NCI-H2107 (cell line): Measurements from ENCODE around the gene PTPRM.

Experiments
- DNase-seq: peaks from one replicate; lab custom pipeline; 2025; lab: John Stamatoyannopoulos, UW

PTPRM gene

DNA sequence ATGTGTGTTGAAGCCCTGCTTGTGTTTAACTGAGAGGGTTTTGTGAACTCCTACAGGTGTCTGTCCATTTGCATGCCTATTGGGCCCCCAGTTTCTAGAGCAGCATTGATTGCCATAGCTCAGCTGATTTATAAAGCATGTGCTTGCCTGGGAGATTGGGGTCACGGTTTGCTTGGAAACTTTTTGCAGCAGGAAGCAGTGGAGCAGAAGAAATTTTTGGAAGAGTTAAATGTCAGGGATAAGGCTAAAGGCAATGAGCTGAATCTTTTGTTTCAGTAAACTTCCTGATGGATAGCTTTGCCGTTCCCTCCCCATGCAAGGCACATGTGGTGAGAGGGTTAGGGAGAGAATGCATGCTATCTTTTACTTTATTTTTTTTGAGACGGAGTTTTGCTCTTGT is 102.2 kb downstream of the PTPRM start:
- no peak for DNase-seq

DNA sequence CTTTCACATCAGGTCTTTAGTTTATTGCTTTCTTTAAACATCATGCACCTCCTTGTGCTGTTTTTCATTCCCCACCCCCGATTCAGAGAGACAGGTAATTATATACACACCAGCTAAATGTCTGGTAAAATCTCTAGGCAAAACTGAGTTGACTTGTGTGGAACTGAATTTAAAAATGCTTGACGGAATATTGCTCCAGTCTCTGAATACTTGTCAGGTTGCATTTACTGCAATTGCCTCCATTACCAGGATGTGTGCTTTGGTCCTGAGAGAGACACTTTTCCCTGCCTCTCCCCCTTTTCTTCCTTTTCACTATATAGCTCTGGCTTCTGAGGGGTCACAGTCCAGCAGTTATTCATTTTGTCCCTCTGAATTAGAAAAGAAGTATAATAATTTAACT is 104.0 kb downstream of the PTPRM start:
- DNase-seq = no peak

DNA sequence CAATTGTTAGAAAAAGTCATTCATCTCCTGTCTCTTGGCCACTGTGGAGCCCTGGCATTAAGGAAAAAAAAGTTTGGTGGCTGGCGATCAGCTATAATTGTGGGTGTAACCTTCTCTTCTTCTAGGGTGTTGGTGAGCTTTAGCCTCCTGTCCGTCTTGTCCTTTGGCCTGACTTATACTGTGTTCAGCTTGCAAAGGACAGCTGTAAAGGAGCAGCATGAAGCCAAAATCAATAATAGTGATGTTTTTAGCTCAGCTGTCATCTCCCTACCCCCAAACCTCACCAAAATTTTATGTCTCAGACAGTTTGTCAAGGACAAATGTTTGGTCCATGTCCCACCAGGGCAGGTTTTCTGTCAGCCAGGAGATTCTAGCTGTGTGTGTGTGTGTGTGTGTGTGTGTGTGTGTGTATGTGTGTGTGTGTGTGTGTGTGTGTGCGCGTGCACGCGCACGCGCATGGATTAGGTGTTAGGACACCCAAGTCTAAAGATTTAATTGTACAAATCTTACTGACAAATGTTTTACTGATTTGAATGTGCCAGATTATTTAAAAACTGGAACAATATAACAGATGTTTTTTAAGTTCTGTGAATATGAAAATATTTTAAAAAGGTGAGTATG is 109.2 kb downstream of the PTPRM start:
- no peak for DNase-seq

DNA sequence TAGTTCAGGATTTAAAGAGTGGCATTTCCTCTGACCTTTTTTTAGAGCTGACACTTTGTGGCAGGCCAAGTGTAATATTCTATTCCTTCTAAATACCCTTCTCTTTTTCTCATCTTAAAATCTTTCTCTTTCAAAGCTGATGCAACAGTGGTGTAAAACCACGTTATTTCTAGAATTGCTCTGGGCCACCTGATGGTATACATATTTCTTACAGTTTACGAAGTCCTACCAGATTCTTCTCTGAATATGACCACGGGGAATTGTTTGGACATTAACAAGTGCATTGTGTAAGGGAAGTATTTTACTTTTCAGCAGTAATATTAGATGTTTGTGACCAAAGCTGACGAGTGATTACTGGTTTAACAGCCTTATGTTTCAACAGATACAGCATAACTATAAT is 109.9 kb downstream of the PTPRM start:
- DNase-seq = no peak

DNA sequence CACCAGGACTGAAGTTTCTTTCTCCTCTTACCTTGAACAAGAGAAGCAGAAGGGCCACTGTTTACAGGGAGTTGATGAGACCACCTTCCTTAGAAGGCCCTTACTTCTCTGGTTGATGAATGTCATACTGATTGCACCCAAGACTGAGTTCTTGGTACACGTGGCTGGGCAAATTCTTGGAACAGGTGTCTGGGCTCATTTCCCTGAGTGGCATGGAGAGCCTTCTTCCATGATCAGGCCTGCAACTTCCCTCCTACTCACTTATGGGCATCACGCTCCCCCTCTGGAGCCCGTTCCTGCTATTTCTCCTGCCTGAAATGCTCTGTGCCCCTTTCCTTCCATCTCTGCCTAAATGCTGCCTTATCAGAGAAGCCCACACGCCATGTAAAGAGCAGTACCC is 110.3 kb downstream of the PTPRM start:
- no peak for DNase-seq

DNA sequence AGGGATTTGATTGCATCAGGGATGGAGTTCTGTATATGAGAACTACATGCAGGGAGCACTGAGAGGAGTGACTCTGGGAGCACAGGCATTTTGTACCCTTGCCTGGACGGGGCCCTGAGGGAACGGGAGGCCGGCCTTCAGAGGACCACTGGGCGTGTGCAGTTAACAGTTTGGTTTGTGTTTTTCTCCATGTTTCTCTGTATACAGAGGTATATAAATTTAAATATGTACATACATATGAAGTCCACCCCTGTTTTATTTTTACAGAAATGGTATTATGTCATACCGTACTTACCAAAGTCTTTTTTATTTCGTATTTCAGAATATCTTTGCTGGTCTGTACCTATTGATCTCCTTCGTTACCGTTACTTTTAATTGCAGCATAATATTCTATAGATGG is 111.3 kb downstream of the PTPRM start:
- no peak for DNase-seq

DNA sequence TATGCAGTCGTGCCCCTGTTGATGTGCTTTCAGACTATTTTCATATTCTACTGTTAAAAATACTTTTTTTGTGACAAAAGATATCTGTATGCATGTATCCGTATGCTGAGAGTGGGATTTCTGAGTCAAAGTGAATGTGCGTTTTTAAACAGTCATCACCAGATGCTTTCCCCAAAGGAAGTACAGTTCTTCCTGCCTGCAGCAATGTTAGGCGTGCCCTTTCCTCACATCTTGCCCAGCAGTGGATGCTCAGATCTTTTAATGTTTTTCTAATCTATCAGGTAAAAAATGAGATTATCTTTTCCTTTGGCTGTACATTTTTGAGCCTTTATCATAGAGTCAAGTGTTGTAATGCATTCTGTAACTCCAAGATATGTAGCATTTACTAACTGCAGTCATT is 111.7 kb downstream of the PTPRM start:
- no peak for DNase-seq

DNA sequence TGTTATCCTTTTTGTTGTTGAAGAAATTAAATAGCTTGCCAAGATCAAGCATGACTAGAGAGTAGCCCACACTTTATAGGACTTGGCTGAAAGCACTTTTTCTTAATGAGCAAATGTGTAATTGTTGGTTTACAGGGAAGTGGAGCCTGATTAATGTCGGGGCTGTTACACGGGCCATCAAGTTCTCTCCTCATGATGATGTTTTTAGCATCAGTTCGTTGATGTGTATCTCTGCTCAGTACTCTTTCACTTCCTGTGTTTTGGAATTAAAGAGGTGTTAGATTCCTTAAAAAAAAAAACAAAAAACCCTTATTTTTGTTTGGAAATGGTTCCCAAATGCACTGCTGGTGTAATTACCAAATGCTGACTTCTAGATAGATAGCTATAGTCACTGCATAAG is 114.2 kb downstream of the PTPRM start:
- no peak for DNase-seq

DNA sequence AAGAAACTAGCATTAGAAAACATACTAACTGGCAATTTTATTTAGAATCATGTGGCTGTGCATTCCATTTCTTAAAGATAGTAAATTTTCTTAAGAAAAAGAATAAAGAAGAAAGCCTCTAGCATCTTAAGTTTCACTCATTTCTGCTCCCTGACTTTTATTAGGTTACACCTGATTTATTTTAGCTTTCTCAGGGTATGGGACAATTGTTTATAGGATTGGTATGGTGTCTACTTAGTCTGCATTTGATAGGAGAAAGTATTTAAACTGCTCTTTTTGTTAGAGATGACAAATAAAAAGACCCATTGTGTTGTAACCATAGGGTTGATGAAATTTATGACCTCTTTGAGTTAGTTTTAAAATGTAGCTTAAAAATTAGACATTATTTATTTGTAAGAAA is 115.2 kb downstream of the PTPRM start:
- DNase-seq = no peak

DNA sequence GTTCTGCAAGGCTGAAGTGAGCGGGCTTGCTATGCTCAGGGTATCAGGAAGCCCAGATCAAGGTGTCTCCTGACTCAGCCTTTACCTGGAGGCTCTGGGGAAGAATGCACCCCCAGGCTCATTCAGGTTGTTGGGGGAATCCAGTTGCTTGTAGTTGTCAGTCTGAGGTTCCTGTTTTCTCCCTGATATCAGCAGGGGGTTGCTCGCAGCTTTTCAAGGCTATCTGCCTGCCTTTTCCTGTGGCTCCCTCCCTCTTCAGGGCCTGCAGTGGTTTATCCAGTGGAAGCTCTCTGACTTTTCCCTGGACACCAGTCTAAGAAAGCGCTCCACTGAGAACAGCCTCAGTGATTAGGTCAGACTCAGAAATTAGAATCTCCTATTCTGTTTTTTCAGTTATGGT is 116.6 kb downstream of the PTPRM start:
- DNase-seq = no peak

DNA sequence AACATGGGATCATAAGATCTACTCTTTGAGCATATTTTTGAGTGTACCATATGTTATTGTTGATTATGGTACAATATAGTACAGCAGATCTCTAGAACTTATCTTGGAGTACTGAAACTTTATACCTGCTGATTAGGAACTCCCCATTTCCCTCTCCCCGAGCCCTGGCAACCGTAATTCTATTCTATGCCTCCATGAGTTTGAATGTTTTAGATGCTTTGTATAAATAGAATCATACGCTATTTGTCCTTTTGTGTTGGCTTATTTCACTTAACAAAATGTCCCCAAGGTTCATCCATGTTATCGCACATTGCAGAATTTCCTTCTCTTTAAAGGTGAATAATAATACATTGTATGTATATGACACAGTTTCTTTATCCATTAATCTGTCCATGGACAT is 117.2 kb downstream of the PTPRM start:
- no peak for DNase-seq

DNA sequence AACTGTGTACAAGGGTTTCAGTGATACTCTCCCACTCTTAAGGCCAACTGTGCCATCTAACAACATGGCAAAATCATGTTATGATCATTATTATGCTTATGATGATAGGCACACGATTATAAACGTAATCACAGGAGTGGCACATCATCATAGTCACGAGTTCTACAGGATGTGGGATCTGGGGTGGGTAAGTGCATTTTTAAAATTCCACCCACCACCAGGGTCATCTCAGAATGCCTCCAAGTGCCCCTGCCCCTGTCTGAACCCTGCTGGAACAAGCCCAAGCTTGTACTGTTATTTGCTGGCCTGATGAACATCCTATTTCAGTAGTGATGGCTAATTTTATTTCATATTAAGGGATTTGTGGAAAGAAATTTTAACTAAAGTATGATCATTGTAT is 117.8 kb downstream of the PTPRM start:
- DNase-seq = no peak

DNA sequence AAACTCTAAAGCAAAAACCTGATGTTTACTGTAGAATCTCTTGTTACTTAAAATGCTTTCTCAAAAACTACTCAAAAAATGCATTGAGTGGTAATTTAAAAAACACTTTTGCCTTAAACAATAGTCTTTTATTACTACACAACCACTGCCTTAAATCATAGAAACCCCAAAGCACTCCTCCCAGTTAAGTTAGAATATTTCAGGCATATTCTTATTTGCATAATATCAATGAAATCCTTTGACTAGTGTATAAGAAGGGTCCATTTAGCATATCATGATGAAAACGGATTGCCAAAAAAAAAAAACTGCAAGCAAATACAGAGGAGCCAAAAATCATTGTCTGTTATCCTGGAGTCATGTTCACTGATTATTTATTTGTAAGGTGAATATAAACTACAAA is 119.2 kb downstream of the PTPRM start:
- DNase-seq = no peak

DNA sequence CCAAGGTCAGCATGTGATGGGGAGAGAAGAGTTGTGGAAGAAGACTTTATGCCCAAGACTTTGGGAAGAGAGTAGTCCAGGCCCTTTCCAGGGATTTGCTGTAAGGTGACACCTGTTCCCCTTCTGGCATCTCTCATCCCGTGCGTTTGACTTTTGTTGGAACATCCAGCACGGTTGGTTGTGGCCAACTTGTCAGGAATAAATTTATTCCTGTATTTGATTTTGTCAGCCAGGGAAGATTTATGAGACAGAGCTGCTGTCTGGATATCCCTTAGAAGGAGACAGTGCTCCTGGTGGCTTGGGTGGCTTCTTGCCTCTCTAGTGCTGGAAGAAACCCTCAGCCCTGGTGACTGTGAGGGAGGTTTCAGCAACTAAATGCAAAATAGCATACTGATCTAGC is 121.5 kb downstream of the PTPRM start:
- DNase-seq = no peak

DNA sequence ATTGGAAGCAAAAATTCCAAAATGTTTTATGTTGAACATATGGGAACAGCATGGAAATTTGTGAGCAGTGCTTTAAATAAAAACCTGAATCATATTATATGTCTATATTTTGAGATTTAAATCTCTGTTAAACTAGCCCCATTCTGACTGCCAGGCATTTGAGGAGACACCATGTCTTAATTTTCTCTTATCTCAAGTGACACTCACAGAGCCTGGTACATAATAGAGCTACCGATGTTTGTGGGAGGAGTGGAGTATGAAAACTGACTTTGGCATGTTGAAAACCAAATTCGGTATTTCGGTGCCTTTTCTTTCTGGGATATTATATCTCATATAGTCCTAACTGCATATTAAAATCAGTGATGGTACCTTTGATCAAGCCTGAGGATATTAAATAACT is 124.1 kb downstream of the PTPRM start:
- no peak for DNase-seq

DNA sequence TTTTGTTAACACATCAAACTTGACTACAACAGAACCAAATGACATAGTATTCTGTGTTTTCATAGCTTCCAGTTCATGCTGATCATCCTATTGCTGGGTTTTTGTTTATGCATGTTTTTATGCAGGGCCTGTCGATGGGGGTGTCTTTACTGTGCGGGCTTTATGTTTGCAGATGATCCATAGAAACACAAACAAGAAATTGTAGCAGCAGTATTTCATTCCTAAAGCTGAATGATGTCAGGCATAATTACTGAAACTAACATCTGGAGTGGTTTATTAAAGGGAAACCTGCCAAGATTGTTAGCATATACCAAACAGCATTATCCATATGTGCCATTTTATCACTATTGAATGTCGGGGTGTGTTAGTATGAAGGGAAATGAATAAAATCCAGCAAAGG is 129.7 kb downstream of the PTPRM start:
- DNase-seq = no peak

DNA sequence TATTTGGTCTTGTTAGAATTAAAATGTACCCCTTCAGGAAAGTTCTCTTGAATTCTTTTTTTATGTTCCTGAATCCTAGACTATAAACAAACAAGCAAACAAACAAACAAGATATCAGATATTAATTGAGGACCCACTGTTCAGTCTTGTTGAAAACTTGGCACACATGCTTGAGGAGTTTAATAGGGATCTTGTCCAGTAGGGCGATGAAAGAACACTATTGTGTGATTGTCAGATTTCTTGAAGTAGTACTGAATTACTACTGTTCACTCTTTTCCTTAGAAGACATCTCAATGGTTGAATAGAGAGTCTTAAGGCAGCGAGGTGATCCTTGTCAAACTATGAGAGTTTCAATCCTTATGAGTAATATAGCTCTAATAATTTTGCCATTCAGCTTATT is 130.2 kb downstream of the PTPRM start:
- no peak for DNase-seq

DNA sequence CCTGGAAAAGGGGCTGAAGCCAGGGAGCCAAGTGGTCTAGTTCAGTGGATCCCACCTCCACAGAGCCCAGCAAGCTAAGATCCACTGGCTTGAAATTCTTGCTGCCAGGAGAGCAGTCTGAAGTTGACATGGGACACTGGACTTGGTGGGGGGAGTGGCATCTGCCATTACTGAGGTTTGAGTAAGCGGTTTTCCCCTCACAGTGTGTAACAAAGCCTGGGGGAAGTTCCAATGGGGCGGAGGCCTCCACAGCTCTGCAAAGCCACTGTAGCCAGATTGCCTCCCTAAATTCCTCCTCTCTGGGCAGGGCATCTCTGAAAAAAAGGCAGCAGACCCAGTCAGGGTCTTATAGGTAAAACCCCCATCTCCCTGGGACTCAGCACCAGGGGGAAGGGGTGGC is 144.4 kb downstream of the PTPRM start:
- no peak for DNase-seq

DNA sequence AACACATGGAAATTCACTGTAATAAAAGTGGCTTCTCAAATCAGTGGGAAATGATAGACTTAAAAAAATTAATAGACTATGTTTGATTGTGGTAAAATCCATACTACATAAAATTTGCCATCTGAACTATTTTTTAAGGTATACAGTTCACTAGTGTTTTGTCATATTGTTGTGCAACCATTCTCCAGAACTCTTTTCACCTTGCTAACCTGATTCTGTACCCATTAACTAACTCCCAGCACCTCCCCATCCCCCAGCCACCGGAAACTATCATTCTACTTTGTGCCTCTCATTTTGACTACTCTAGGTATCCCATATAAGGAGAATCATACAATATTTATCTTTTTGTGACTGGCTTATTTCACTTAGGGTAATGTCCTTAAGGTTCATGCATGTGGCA is 153.3 kb downstream of the PTPRM start:
- DNase-seq = no peak

DNA sequence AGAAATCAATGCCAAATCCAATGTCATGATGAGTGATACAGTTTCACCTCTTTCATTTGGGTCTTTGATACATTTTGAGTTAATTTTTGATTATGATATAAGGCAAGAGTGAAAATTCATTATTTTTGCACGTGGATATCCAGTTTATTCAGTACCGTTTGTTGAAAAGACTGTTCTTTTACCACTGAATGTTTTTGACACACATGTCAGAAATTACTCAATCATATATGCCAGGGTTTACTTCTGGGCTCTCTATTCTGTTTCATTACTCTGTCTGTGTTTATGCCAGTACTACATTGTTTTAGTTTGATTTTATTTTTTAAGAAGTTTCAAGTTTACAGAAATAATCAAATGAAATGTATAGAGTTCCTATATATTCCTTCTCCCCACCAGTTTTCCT is 154.4 kb downstream of the PTPRM start:
- no peak for DNase-seq

DNA sequence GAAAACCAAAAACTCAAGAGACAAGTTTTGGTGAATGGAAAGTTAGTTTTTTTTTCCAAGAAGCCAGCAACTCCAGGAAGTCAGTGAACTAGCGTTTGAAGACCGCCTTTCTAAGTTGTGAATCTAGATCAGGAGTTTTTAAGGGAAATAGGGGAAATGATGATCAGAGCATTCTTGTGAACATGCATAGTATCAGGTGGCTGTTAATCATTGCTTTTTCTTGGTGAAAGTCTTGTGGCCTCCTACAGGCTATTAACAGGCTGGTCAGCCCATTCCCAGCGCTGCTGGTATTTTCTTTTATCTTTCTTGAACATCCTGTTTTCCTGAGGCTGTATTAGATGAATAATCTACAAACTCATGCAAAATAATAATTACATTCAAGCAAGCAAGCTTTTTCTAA is 155.8 kb downstream of the PTPRM start:
- DNase-seq = no peak

DNA sequence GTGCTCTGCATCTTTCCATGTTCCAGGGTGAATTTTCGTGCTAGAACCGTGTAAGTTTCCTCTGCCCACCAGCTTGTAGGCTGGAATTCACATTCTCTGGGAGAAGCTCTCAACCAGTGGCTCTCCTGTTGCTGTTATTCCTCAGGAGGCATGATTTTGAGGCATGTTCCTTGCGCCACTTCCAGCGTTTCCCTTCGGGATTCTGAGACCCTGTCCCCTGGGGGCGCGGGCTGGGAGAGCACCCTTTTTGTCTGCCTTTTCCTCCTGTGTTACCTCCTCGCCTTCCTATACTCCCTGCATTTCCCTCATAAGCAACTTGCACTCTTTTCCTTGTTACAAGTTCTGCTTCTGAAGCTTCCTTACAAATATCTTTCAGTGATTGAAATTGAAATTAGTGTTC is 156.4 kb downstream of the PTPRM start:
- no peak for DNase-seq

DNA sequence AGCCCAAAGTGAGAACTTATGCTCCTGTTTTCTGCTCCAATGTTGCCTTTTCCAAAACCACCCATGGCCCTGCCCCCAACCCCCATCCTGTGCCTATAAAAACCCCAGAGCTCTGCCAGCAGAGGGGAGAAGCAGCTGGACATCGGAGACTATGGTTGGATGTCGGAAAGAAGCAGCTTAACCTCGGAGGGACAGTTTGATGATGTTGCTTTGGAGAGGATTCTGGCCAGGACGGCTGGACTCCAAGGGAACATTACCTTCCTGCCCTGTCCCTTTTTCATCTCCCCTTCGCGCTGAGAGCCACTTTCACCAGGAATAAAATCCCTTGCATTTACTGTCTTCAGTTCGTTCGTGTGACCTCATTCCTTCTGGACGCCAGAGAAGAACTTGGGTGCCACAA is 158.4 kb downstream of the PTPRM start:
- no peak for DNase-seq

DNA sequence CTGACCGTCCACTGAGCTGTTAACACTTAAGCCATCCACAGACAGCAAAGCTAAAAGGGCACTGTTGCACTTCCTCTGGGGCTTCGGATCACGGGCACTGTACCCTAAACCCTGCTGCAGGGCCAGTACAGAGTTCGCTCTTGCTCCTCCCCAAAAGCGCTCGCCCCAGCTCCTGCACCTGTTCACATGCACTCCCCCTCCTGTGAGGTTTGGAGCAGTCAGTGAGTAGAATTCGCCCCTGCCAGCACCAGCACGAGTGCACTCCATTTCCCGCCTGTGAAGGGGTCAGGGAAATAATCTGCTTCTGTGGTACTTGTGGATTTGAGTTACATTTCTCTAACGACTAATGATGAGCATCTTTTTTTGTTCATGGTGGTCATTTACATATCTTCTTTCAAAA is 158.8 kb downstream of the PTPRM start:
- no peak for DNase-seq

DNA sequence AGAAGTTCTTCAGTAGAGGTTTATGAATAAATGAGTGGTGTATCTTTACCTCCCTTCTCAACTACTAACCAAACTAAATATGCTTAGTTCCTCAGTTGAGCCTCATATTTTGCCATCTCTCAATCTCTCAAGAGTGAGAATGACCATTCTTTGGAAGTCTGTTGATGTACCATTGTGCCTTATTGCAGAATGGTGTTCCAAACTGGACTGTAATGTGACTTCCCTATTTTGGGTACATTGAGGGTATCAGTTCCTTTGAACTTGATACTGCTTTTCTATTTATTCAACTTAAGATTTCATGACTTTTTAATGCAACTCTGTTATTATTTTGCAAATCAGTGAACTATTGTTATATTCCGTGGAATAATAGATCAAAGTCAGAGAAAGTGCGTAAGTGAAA is 159.4 kb downstream of the PTPRM start:
- DNase-seq = no peak
